A549 (cell line): ENCODE data around the gene MYO15B. TPM values are rescaled to one million over a fixed set of nuclear protein-coding genes. Genes with fewer than 3 reads are reported as not detected.
A peak's percentile ranks its signal among the peaks of the same experiment; 100 is the strongest.

Experiments used
- ATAC-seq, 2 experiments: fragments of 200-7000 bp in 1 of 2; fragments of >200 bp in 1 of 2; cut with Nextera tagmentation in 1 of 2; cut with Tn5 transposase in 1 of 2; 3 replicates each; pipeline versions ENCODE4 v1.8.0 to v1.9.1; 2018 to 2020; ENCODE audit warnings: mild to moderate bottlenecking in 1 of 2, moderate library complexity in 1 of 2
- CTCF ChIA-PET: fragments of 300-600 bp; sonication (Branson Sonifier 250); formaldehyde crosslinking; extraction: SDS; loops from one replicate; lab custom pipeline; 2021; ENCODE audit warnings: antibody characterized with exemption, inconsistent platforms; lab: Yijun Ruan, JAX
- POLR2A ChIA-PET: fragments of 350-600 bp; formaldehyde crosslinking; extraction: SDS; loops from one replicate; lab custom pipeline; 2021; ENCODE audit warnings: antibody characterized with exemption, inconsistent platforms; lab: Yijun Ruan, JAX
- DNase-seq, 2 experiments: peaks; one replicate each; pipeline versions ENCODE4 v3.0.0 to v3.0.0-alpha.2; 2011 to 2016; ENCODE audit warnings: low read depth in 1 of 2, low spot score in 1 of 2
- FAIRE-seq: peaks from 2 replicates; lab custom pipeline; 2011; peaks lifted over from hg19 to GRCh38; lab: Jason Lieb, UNC
- H3K27ac ChIP-seq, 2 experiments: fragments of >200 bp; sonication (Bioruptor Twin); formaldehyde crosslinking; 3 replicates each; pipeline ENCODE4 v1.5.1; 2016 to 2017
- H3K4me1 ChIP-seq: fragments of >200 bp; sonication (Bioruptor Twin); formaldehyde crosslinking; 3 replicates; pipeline ENCODE4 v1.6.1; 2016
- H3K4me2 ChIP-seq: fragments of >200 bp; sonication (Bioruptor Twin); formaldehyde crosslinking; 3 replicates; pipeline ENCODE4 v1.6.1; 2016
- H3K4me3 ChIP-seq: fragments of >200 bp; sonication (Bioruptor Twin); formaldehyde crosslinking; 3 replicates; pipeline ENCODE4 v1.5.1; 2016
- H3K9me3 ChIP-seq: fragments of >200 bp; sonication (Bioruptor Twin); formaldehyde crosslinking; 3 replicates; pipeline ENCODE4 v1.6.1; 2016
- CBX2 ChIP-seq: fragments of 200-600 bp; sonication (generic); IDR thresholded peaks from 2 replicates; pipeline ENCODE4 v1.6.1; 2016; ENCODE audit warnings: low read depth, mild to moderate bottlenecking, borderline replicate concordance
- ESRRA ChIP-seq: fragments of 150-350 bp; IDR thresholded peaks from 2 replicates; pipeline ENCODE4 v1.6.1; 2014; ENCODE audit warnings: mild to moderate bottlenecking, low read length, borderline replicate concordance
- FOSL2 ChIP-seq, 2 experiments: fragments of 450-650 bp in 1 of 2; fragments of >200 bp in 1 of 2; sonication (Bioruptor Twin) in 1 of 2; formaldehyde crosslinking; IDR thresholded peaks; 2 replicates each; pipeline versions ENCODE4 v1.5.0 to v1.6.1; 2016 to 2020; ENCODE audit warnings: mild to moderate bottlenecking in 1 of 2, moderate library complexity in 1 of 2
- GATA3 ChIP-seq: IDR thresholded peaks from 2 replicates; pipeline ENCODE4 v1.6.1; 2012; ENCODE audit warnings: borderline replicate concordance
- HOXA7 ChIP-seq: fragments of 250-450 bp; sonication (Bioruptor Pico); IDR thresholded peaks from 2 replicates; pipeline ENCODE4 v1.5.0; 2020; ENCODE audit warnings: mild to moderate bottlenecking, moderate library complexity
- HOXB13 ChIP-seq: fragments of 250-450 bp; sonication (Bioruptor Pico); IDR thresholded peaks from 2 replicates; pipeline ENCODE4 v1.5.0; 2020; ENCODE audit warnings: low read depth, mild to moderate bottlenecking, moderate library complexity
- JUNB ChIP-seq: fragments of >200 bp; sonication (Bioruptor Twin); formaldehyde crosslinking; IDR thresholded peaks from 2 replicates; pipeline ENCODE4 v1.6.1; 2016
- MAFK ChIP-seq: fragments of 450-650 bp; IDR thresholded peaks from 2 replicates; pipeline ENCODE4 v1.6.1; 2014; ENCODE audit not compliant: partially characterized antibody
- MAZ ChIP-seq: fragments of 150-350 bp; IDR thresholded peaks from 2 replicates; pipeline ENCODE4 v1.6.1; 2014; ENCODE audit warnings: antibody characterized with exemption, low read depth, low read length, borderline replicate concordance
- NFE2L2 ChIP-seq: fragments of 150-350 bp; conservative IDR thresholded peaks from 2 replicates; pipeline ENCODE4 v1.6.1; 2014; ENCODE audit warnings: low read length
- NPAS2 ChIP-seq: fragments of 250-450 bp; sonication (Bioruptor Pico); IDR thresholded peaks from 2 replicates; pipeline ENCODE4 v1.8.0; 2022; ENCODE audit warnings: mild to moderate bottlenecking, moderate library complexity, borderline replicate concordance
- NR3C1 ChIP-seq: fragments of >200 bp; sonication (Bioruptor Twin); formaldehyde crosslinking; IDR thresholded peaks from 3 replicates; pipeline ENCODE4 v1.6.1; 2017
- PHF8 ChIP-seq: fragments of 200-600 bp; sonication (generic); IDR thresholded peaks from 2 replicates; pipeline ENCODE4 v1.6.1; 2016; ENCODE audit warnings: low read depth, mild to moderate bottlenecking, antibody characterized with exemption, moderate library complexity, borderline replicate concordance
- POLR2A ChIP-seq: IDR thresholded peaks from 2 replicates; pipeline ENCODE4 v1.6.1; 2012; ENCODE audit warnings: mild to moderate bottlenecking, low read length
- POLR2AphosphoS2 ChIP-seq: conservative IDR thresholded peaks from 2 replicates; pipeline ENCODE4 v1.6.1; 2012; ENCODE audit warnings: low read length, improper control_type of control experiment, inconsistent platforms
- RFX5 ChIP-seq: fragments of 450-650 bp; IDR thresholded peaks from 2 replicates; pipeline ENCODE4 v1.7.1; 2014; ENCODE audit warnings: antibody characterized with exemption, mild to moderate bottlenecking, moderate library complexity
- RNF2 ChIP-seq: fragments of 200-600 bp; sonication (generic); IDR thresholded peaks from 2 replicates; pipeline ENCODE4 v1.6.1; 2016; ENCODE audit warnings: low read depth, mild to moderate bottlenecking, antibody characterized with exemption, moderate library complexity, borderline replicate concordance
- TP53 ChIP-seq: fragments of 250-450 bp; sonication (Bioruptor Pico); IDR thresholded peaks from 2 replicates; pipeline ENCODE4 v1.5.0; 2021; ENCODE audit warnings: mild to moderate bottlenecking, moderate library complexity
- ZC3H11A ChIP-seq: fragments of 450-650 bp; IDR thresholded peaks from 2 replicates; pipeline ENCODE4 v1.6.1; 2014; ENCODE audit warnings: antibody characterized with exemption, mild to moderate bottlenecking
- WGBS: methylation state at CpG from one replicate; pipeline ENCODE4 v1.1.6; 2017; ENCODE audit errors: missing lambda C conversion rate; 5-methylcytosine and 5-hydroxymethylcytosine counted together
- polyA plus RNA-seq, 4 experiments: library from polyadenylated mRNA; depleted of rRNA in 3 of 4; stranded (reverse); fragments of >200 nt; fragmentation: RNase III in 1 of 4; extraction: RNeasy Plus Mini Kit Qiagen cat#74134 plus additional on column Dnase treatment in 1 of 4; gene quantifications; 2 replicates in 3 of 4; 3 replicates in 1 of 4; pipeline ENCODE4 v1.2.3, GENCODE V29; 2011 to 2017
- TF ChIP-seq, protein P1 (sequence below): fragments of 250-450 bp; sonication (Bioruptor Pico); IDR thresholded peaks from 2 replicates; pipeline ENCODE4 v1.5.0; 2020; ENCODE audit warnings: low read depth, mild to moderate bottlenecking, moderate library complexity
- TF ChIP-seq, protein P2 (sequence below): fragments of >200 bp; sonication (Bioruptor Twin); formaldehyde crosslinking; IDR thresholded peaks from 3 replicates; pipeline ENCODE4 v1.6.1; 2016
- TF ChIP-seq, protein P3 (sequence below): fragments of >200 bp; sonication (Bioruptor Twin); formaldehyde crosslinking; IDR thresholded peaks from 2 replicates; pipeline ENCODE4 v1.6.1; 2016
- TF ChIP-seq, protein P4 (sequence below): fragments of 250-450 bp; sonication (Bioruptor Pico); IDR thresholded peaks from 2 replicates; pipeline ENCODE4 v1.5.0; 2021; ENCODE audit warnings: mild to moderate bottlenecking, moderate library complexity, borderline replicate concordance

MYO15B gene
- polyA plus RNA-seq, 2 of the 4 experiments (the other 2 are of a cell fraction): 12.4 to 33.9 TPM

DNA sequence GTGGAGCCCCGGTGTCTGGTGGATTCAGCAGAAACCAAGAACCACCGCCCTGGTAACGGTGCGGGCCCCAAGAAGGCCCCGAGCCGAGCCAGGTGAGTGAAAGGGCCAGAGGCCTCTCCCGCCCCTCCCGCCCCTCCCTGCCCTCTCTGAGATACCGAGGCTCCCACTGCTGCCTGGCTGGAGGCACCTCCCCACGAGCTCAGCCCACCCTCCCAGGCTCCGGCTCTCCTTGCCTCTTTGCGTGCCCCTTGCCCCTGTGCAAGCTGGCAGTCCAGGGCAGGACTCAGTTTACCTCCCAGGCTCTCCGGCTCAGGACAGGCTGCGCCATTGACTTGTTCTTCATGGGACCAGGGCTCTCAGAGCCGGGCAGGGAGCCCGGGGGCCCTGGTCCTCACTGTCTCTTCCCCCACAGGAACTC is 14.1 kb upstream of the MYO15B start (continued):
- TF ChIP-seq FOSL2 (IDR thresholded peaks at IDR 0.05) (no peak), FOSL2 (CRISPR knock-in tag; IDR thresholded peaks at IDR 0.05) (no peak)

DNA sequence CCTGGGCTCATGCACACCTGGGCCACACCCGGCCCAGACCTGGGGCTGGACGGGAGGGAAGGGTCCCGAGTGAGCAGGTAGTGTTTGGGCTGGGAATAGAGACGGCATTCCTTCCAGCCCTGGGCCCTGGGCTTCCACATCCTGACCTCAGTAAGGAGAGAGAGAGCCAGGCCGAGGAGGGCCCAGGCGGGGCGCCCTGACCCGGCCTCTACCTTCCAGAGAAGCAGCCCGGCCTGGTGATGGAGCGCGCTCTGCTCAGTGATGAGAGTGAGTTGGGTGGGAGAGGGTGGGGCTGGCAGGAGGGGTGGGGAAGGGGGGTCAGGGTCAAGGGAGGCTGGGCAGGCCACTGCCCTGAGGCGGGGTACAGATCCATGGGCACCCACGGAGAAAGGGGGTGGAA is 13.6 kb upstream of the MYO15B start:
- POLR2A ChIA-PET: no interaction called here
- Histone ChIP-seq H3K4me1 (no peaks in the 10 kb centered on the region), H3K4me2 (no peak overlapping the region), H3K9me3 (no peaks in the 10 kb centered on the region), H3K4me3 (no peak overlapping the region), H3K27ac (no peak overlapping the region)
- DNase-seq: no peak
- ATAC-seq: 0 out of 6 replicates have a peak, but pooled peaks of 1 of the 2 experiments have one; percentile 7
- no peak for FAIRE-seq
- CTCF ChIA-PET: no interaction called here
- TF ChIP-seq POLR2A: no peak
- no peak for TF ChIP-seq NPAS2
- TF ChIP-seq GATA3: no peak
- TF ChIP-seq, protein P1, sequence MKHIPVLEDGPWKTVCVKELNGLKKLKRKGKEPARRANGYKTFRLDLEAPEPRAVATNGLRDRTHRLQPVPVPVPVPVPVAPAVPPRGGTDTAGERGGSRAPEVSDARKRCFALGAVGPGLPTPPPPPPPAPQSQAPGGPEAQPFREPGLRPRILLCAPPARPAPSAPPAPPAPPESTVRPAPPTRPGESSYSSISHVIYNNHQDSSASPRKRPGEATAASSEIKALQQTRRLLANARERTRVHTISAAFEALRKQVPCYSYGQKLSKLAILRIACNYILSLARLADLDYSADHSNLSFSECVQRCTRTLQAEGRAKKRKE (CRISPR knock-in tag): no peak
- no peak for TF ChIP-seq HOXA7 (CRISPR knock-in tag)
- no peak for TF ChIP-seq MAZ
- 90% methylated on average over 5 of the region's 13 CpGs for WGBS

DNA sequence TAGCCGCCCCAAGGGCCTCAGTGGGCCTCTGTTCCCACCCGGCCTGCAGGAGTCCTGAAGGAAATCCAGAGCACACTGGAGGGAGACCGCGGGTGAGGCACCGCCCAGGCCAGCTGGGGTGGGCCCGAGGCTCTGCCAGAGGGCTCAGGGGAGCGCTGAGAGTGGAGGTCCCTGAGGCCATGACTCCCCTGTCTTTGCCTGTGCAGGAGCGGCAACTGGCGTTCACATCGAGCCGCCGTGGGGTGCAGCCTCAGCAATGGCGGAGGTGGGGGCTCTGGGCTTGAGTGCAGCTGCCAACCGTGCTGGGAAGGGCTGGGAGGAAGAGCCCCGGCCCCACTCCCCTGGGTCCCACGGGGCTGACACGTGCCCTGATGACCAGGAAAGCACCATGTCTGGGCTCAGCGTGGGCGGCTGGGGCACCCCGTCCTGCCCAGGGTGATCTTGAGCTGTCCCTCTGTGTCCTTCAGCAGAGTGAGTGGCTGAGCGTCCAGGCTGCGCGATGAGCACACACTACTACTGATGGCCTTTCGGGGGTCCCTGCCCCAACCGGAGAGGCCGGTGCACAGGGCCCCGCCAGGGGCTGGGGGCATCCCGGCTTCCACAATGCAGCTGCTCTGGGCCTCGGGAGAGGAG is 13.1 kb upstream of the MYO15B start:
- DNase-seq (no peak), FAIRE-seq (no peak), ATAC-seq (no peak)
- no peak overlapping the region for H3K4me2 ChIP-seq
- 89% methylated on average over 28 of the region's 29 CpGs for WGBS
- no peaks in the 10 kb centered on the region for H3K4me1 ChIP-seq
- CTCF ChIA-PET: interaction anchor here (1.0 kb wide), 1 partner anchor 162 kb away, joined by 3 read pairs; no protein-coding TSS in a partner anchor
- POLR2A ChIA-PET: no interaction called here
- TF ChIP-seq CBX2 (no peak), NR3C1 (no peak), JUNB (no peak), POLR2AphosphoS2 (no peak), ZC3H11A (no peak), GATA3 (no peak), TP53 (no peak), POLR2A (no peak), ESRRA (no peak), NFE2L2 (no peak), MAFK (no peak), RNF2 (no peak), NPAS2 (no peak), HOXB13 (CRISPR knock-in tag) (no peak), RFX5 (no peak), PHF8 (no peak)
- TF ChIP-seq, protein P2, sequence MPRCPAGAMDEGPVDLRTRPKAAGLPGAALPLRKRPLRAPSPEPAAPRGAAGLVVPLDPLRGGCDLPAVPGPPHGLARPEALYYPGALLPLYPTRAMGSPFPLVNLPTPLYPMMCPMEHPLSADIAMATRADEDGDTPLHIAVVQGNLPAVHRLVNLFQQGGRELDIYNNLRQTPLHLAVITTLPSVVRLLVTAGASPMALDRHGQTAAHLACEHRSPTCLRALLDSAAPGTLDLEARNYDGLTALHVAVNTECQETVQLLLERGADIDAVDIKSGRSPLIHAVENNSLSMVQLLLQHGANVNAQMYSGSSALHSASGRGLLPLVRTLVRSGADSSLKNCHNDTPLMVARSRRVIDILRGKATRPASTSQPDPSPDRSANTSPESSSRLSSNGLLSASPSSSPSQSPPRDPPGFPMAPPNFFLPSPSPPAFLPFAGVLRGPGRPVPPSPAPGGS: no peak
- TF ChIP-seq, protein P3, sequence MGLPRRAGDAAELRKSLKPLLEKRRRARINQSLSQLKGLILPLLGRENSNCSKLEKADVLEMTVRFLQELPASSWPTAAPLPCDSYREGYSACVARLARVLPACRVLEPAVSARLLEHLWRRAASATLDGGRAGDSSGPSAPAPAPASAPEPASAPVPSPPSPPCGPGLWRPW: no peak
- TF ChIP-seq, protein P4, sequence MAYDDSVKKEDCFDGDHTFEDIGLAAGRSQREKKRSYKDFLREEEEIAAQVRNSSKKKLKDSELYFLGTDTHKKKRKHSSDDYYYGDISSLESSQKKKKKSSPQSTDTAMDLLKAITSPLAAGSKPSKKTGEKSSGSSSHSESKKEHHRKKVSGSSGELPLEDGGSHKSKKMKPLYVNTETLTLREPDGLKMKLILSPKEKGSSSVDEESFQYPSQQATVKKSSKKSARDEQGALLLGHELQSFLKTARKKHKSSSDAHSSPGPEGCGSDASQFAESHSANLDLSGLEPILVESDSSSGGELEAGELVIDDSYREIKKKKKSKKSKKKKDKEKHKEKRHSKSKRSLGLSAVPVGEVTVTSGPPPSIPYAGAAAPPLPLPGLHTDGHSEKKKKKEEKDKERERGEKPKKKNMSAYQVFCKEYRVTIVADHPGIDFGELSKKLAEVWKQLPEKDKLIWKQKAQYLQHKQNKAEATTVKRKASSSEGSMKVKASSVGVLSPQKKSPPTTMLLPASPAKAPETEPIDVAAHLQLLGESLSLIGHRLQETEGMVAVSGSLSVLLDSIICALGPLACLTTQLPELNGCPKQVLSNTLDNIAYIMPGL (CRISPR knock-in tag): no peak
- H3K27ac ChIP-seq: no peak overlapping the region
- H3K9me3 ChIP-seq: no peaks in the 10 kb centered on the region
- H3K4me3 ChIP-seq: no peak overlapping the region
